Left kidney (tissue), 8 donors: ENCODE data around the gene MRFAP1L1. TPM values are rescaled to one million over a fixed set of nuclear protein-coding genes. Genes with fewer than 3 reads are reported as not detected.
"Not testable (repeated sequence)": the region's sequence is repeated elsewhere in the genome, so short reads cannot be mapped to it uniquely, and the experiment has no call there.

Source experiments
- DNase-seq: peaks from one replicate; pipeline ENCODE4 v3.0.0-alpha.2; 2013
- long read RNA-seq, 8 donors: transcript quantifications; one replicate each; lab custom pipeline, GENCODE V29; 2026
- polyA plus RNA-seq: library from polyadenylated mRNA; unstranded; fragments of 120-200 nt; gene quantifications from one replicate; pipeline ENCODE4 v1.2.1, GENCODE V29; 2013; ENCODE audit not compliant: insufficient read length

The MRFAP1L1 gene
- polyA plus RNA-seq: 124 TPM
- long read RNA-seq, donor 1, transcript MRFAP1L1-201 (2 exons, 1,593 nt): major isoform, 55 of 102 reads
- long read RNA-seq, donor 1, transcript MRFAP1L1-202 (1 exons, 2,127 nt): minor isoform, 41 of 102 reads
- long read RNA-seq, donor 1, partial matches to known transcripts: 0 of 102 reads
- long read RNA-seq, donor 1, other reads (novel, unspliced or antisense): 6 of 102 reads
- long read RNA-seq, donor 2, transcript MRFAP1L1-201 (2 exons, 1,593 nt): major isoform, 45 of 82 reads
- long read RNA-seq, donor 2, transcript MRFAP1L1-202 (1 exons, 2,127 nt): minor isoform, 32 of 82 reads
- long read RNA-seq, donor 2, partial matches to known transcripts: 0 of 82 reads
- long read RNA-seq, donor 2, other reads (novel, unspliced or antisense): 5 of 82 reads
- long read RNA-seq, donor 3, transcript MRFAP1L1-201 (2 exons, 1,593 nt): major isoform, 42 of 59 reads
- long read RNA-seq, donor 3, transcript MRFAP1L1-202 (1 exons, 2,127 nt): minor isoform, 17 of 59 reads
- long read RNA-seq, donor 3, partial matches to known transcripts: 0 of 59 reads
- long read RNA-seq, donor 3, other reads (novel, unspliced or antisense): 0 of 59 reads
- long read RNA-seq, donor 4, transcript MRFAP1L1-202 (1 exons, 2,127 nt): major isoform, 12 of 16 reads
- long read RNA-seq, donor 4, partial matches to known transcripts: 0 of 16 reads
- long read RNA-seq, donor 4, other reads (novel, unspliced or antisense): 0 of 16 reads
- long read RNA-seq, donor 5, transcript MRFAP1L1-201 (2 exons, 1,593 nt): major isoform, 94 of 149 reads
- long read RNA-seq, donor 5, transcript MRFAP1L1-202 (1 exons, 2,127 nt): minor isoform, 46 of 149 reads
- long read RNA-seq, donor 5, partial matches to known transcripts: 0 of 149 reads
- long read RNA-seq, donor 5, other reads (novel, unspliced or antisense): 9 of 149 reads
- long read RNA-seq, donor 6, transcript MRFAP1L1-201 (2 exons, 1,593 nt): major isoform, 60 of 91 reads
- long read RNA-seq, donor 6, transcript MRFAP1L1-202 (1 exons, 2,127 nt): minor isoform, 31 of 91 reads
- long read RNA-seq, donor 6, partial matches to known transcripts: 0 of 91 reads
- long read RNA-seq, donor 6, other reads (novel, unspliced or antisense): 0 of 91 reads
- long read RNA-seq, donor 7, transcript MRFAP1L1-201 (2 exons, 1,593 nt): major isoform, 90 of 151 reads
- long read RNA-seq, donor 7, transcript MRFAP1L1-202 (1 exons, 2,127 nt): minor isoform, 55 of 151 reads
- long read RNA-seq, donor 7, partial matches to known transcripts: 6 of 151 reads
- long read RNA-seq, donor 7, other reads (novel, unspliced or antisense): 0 of 151 reads
- long read RNA-seq, donor 8, transcript MRFAP1L1-202 (1 exons, 2,127 nt): minor isoform, 11 of 32 reads
- long read RNA-seq, donor 8, transcript MRFAP1L1-201 (2 exons, 1,593 nt): major isoform, 21 of 32 reads
- long read RNA-seq, donor 8, partial matches to known transcripts: 0 of 32 reads
- long read RNA-seq, donor 8, other reads (novel, unspliced or antisense): 0 of 32 reads

DNA sequence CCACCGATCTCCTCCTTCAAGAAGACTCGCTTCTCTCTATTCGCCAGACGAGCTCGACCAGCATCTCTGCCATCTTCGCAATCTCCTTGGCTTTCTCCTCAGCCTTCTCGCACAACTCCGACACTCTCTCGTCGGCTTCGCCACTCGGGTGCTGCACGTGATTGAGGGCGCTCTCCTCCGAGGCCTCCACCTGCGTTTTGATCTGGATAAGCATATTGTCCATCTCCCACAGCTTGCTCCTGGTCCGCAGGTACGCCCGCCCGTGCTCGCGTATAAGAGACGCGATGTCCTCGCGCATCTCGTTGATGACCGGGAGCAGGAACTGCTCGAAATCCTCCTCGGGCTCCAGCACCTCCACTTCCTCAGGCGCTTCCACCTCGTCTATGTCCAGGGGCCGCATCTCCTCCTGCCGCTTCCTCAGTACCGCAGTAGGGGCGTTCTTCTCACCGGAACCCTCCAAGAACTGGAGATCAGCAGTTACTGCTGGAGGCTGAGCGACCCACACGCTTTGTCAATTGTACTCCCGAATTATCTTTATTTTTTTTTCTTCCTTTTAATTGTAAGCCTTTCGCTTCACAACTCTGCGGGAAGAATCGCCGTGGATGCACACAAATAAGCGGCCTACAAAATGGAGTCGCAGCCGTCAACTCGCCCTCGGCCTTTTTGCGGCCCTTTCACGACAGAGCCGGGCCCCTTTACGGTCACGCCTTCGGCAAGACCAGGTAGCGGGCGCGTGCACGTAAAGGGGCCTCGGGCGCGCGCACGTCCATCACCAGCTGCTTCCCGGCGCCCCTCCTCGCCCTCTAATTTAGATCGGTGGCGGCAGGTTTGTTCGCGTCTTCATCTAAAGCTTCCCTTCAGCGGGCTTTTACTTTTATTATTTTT is at the start of gene MRFAP1L1:
MRFAP1L1 (minus strand) TSS at position 636 of the 885 bp plus-strand sequence; CDS start at position 400, 236 bp downstream.
- DNase-seq: peak; percentile 97

GRCh38 chr4:6758728-6759127 is 49.1 kb upstream of the MRFAP1L1 start:
- no peak for DNase-seq

DNA sequence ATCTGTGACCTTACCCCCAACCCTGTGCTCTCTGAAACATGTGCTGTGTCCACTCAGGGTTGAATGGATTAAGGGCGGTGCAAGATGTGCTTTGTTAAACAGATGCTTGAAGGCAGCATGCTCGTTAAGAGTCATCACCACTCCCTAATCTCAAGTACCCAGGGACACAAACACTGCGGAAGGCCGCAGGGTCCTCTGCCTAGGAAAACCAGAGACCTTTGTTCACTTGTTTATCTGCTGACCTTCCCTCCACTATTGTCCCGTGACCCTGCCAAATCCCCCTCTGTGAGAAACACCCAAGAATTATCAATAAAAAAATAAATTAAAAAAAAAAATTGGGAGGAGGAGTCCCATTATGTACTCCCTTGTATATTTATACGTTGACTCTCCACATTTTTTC is 46.7 kb upstream of the MRFAP1L1 start:
- not testable (repeated sequence) for DNase-seq

- no peak for DNase-seq
Observed at GRCh38 chr4:6755088-6755753, 45.6 kb upstream of the MRFAP1L1 start.

DNA sequence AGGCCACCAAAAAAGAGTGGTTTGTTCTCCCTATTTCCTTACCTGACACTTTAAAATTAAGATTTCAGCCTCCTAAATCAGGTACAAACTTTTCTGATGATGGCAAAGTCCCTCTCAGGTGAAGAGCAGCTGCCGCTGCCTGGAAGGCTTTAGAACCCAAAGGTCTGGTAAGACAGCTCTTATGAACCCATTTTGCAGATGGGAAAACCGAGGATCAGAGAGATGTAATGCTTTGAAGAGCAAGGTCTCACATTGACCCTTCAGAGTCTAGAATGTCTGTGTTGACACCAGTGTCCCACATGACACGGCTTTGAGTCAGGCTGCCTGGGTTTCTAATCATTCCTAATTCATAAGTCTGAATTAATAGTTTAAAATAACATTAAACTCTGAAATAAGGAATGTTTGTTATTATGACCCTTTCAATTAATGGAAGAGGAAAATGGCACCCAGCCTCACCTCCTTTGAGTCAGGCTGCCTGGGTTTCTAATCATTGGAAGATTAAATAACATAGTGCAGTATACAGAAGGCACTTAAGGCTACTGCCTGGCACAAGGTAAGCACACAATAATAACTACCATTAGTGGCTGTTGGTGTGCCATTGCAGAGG is 44.9 kb upstream of the MRFAP1L1 start:
- no peak for DNase-seq

GRCh38 chr4:6753891-6754290 is 44.2 kb upstream of the MRFAP1L1 start:
- DNase-seq: no peak

DNA sequence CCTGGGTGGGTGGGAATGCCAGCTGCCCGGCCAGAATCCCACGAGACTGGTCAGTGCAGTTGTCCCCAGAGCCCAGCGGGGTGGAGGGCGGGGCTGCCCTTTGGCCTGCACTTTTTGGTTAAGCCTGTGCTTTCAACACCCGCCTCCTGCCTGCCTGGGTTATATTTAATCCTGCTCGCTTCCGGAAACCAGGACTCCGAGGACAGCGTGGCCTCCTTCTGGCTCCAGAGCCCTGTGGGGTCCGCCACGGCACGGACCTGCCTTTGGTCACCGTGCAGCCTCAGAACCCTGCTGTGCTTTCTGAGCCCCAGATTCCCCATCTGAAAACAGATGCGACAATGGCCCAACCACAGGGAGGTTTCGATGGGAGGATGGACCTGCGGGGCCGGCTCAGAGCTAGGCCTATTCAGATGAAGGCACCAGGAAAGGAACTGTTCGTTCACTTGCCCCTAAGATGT is 43.5 kb upstream of the MRFAP1L1 start:
- DNase-seq: no peak

DNA sequence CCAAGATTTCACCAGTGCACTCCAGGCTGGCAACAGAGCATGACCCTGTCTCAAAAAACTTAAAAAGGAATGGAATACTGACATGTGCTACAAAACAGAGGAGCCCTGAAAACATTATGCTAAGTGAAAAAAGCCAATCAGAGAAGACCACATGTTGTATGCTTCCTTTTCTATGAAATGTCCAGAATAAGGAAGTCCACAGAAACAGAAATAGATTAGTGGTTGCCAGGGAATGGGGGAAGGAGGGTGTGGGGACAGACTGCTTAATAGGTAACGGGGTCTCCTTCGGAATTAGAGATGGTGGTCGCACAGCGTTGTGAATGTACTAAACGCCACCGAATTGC is 42.8 kb upstream of the MRFAP1L1 start:
- no peak for DNase-seq

- no peak for DNase-seq
Observed at GRCh38 chr4:6751611-6752485, 42.2 kb upstream of the MRFAP1L1 start.

- no peak for DNase-seq
Observed at GRCh38 chr4:6750286-6751221, 40.9 kb upstream of the MRFAP1L1 start.

DNA sequence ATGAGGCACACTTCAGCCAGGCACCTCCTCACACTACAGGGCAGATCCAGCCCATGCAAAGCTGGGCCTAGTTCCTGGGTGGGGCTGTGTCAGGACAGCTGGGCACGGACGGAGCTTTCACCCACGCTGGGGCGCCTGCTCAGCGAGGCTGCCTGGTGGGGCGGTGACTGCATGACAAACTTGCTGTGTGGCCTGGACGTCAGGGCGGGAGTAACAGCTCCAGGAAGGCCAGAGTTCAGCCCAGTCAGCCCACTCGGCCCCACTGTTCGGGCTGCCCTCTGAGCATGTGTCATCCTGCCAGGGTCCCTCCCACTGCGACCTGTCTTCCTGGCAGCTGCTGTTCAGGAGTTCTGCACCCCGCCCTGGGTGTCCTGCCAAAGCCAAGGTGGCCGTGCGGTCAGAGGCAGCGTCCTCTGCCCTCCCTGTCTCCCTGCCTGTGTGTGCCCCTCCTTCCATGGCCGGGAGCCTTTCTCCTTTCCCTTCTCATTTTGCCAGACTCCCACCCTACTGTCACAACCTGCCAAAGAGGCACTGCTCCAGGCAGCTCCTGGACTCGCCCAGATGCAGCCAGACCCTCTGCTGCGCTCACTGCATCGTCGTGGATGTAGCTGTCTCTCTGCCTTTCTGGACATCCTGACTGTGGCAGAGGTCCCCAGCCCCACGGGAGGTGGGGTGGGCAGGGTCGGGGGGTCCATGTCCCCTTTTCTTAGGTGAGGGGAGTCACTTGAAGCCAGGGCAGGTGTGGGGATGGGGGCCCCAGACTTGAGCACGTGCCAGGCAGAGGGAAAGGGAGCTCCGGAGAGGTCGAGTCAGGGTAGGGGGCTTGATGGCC is 39.9 kb upstream of the MRFAP1L1 start:
- DNase-seq: no peak

- no peak for DNase-seq
Observed at GRCh38 chr4:6748286-6748685, 38.6 kb upstream of the MRFAP1L1 start.

DNA sequence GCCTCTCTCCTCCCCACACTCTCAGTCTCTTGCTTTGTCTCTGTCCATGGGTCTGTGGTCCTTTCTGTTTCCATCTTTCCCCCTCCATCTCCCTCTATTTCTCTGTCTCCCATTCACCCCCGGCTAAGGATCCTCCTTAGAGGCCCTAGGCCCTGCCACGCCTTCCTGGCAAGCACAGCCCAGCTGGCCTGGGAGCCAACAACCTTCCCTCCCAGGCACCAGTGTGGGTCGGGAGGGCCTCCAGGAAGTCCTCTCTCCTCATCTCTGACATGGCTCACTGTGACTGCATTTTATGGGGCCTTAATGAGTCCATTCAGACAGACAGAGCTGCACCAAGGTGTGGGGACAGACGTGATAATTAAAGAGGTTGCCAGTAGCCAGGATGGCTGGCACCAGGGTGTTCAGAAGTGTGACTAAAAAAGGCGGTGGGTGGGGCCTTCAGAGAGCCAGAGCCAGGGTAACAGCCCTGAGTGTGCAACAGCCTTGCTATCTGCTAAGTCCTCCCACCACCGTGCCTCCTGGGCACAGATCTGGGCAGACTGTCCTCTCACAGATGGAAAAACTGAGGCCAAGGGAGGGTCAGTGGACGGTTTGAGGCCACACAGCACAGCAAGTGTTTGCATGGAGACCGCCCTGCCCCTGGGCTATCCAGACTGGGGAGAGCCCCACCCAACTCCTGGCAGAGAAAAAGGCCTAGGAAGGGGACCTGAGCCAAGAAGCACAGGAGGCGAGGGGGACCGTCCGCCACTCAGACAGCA is 37.8 kb upstream of the MRFAP1L1 start:
- DNase-seq: no peak

DNA sequence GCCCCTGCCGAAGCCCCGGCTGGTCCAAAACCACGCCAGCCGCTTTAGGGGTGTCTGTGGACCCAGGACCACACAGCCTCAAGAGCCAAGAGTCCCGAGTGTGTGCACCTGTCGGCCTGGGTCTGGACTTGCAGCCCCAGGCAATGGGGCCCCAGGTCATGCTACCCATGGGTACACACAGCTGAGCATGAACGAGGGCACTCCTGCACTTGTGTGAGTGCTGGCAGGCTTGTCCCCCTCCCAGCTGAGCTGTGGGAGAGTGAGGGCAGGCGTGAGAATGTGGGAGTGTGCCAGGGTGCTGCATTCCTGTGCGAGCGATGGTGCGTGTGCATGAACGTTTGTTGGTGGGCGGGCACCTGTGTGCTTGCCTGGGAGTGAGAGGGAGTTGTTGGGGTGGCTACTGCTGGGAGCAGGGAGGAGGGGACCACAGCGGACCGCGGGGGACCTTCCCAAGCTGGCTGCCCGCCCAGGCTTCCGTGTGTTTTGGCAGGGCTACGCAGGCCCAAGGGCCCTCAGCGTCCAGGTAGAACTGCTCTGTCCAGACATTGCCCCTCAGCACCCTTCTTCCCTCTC is 37.1 kb upstream of the MRFAP1L1 start:
- DNase-seq: peak; percentile 61

DNA sequence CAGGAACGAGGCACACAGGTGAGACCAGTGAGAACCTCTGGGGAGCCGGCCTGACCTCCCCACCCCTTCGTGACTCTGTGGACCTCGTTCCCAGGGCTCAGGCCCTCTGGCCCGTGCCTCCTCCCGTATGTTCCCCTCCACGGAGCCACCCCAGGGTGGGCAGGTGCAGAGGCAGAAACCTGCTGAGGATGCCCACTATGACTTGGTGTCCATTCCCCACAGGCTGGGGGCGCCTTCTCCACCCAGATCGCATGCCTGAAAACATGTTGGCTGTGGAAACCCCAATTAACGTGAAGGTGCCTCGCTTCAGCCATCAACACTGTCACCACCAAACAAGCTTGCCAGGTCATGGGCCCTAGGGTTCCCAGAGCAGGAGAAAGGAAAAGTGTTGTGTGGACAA is 33.3 kb upstream of the MRFAP1L1 start:
- DNase-seq: no peak
